Ishikawa (cell line): ENCODE results near the gene SLC39A9.

Experiments
- CEBPB ChIP-seq: IDR thresholded peaks from 2 replicates; pipeline ENCODE4 v1.6.1; 2012
- CREB1 ChIP-seq: IDR thresholded peaks from 2 replicates; pipeline ENCODE4 v1.6.1; 2012; ENCODE audit warnings: low read depth
- EGR1 ChIP-seq: IDR thresholded peaks from 2 replicates; pipeline ENCODE4 v1.6.1; 2012
- EP300 ChIP-seq: IDR thresholded peaks from 2 replicates; pipeline ENCODE4 v1.6.1; 2012; ENCODE audit warnings: borderline replicate concordance
- FOXM1 ChIP-seq: IDR thresholded peaks from 2 replicates; pipeline ENCODE4 v1.6.1; 2012; ENCODE audit warnings: low read depth, borderline replicate concordance
- MAX ChIP-seq: IDR thresholded peaks from 2 replicates; pipeline ENCODE4 v1.6.1; 2012
- NFIC ChIP-seq: IDR thresholded peaks from 2 replicates; pipeline ENCODE4 v1.6.1; 2012
- RAD21 ChIP-seq: IDR thresholded peaks from 2 replicates; pipeline ENCODE4 v1.6.1; 2012; ENCODE audit warnings: low read depth
- REST ChIP-seq: IDR thresholded peaks from 2 replicates; pipeline ENCODE4 v1.6.1; 2012; ENCODE audit warnings: low read depth, mild to moderate bottlenecking
- TAF1 ChIP-seq: IDR thresholded peaks from 2 replicates; pipeline ENCODE4 v1.6.1; 2012; ENCODE audit warnings: low read depth, mild to moderate bottlenecking
- TCF12 ChIP-seq: IDR thresholded peaks from 2 replicates; pipeline ENCODE4 v1.6.1; 2012; ENCODE audit warnings: low read depth
- TEAD4 ChIP-seq: IDR thresholded peaks from 2 replicates; pipeline ENCODE4 v1.6.1; 2012
- USF1 ChIP-seq: IDR thresholded peaks from 2 replicates; pipeline ENCODE4 v1.6.1; 2012
- YY1 ChIP-seq: IDR thresholded peaks from 2 replicates; pipeline ENCODE4 v1.6.1; 2012; ENCODE audit warnings: low read depth
- ZBTB7A ChIP-seq: IDR thresholded peaks from 2 replicates; pipeline ENCODE4 v1.6.1; 2012; ENCODE audit warnings: low read depth

The SLC39A9 gene

GRCh38 chr14:69429643-69430042, 31.2 kb downstream of the SLC39A9 start:
- TF ChIP-seq CEBPB (no peak), EP300 (no peak), TCF12 (no peak), MAX (no peak), USF1 (no peak), YY1 (no peak), CREB1 (no peak), EGR1 (no peak), FOXM1 (no peak), TAF1 (no peak), NFIC (no peak)

- TF ChIP-seq TCF12: no peak
- no peak for TF ChIP-seq TEAD4
These were observed 31.9 kb downstream of the SLC39A9 start for GRCh38 chr14:69430306-69430939.

- no peak for TF ChIP-seq FOXM1
- no peak for TF ChIP-seq MAX
- no peak for TF ChIP-seq TAF1
- no peak for TF ChIP-seq USF1
- TF ChIP-seq CEBPB: no peak
- no peak for TF ChIP-seq NFIC
- TF ChIP-seq YY1: no peak
- no peak for TF ChIP-seq EP300
These were observed 33.9 kb downstream of the SLC39A9 start for GRCh38 chr14:69432364-69432763.

- TF ChIP-seq USF1 (no peak), EP300 (no peak), EGR1 (no peak), RAD21 (no peak), YY1 (no peak), MAX (no peak), REST (no peak), TAF1 (no peak), CEBPB (no peak)
These were observed 41.2 kb downstream of the SLC39A9 start for GRCh38 chr14:69439521-69440270.

GRCh38 chr14:69441948-69442347, 43.5 kb downstream of the SLC39A9 start:
- TF ChIP-seq NFIC: no peak
- TF ChIP-seq EP300: no peak
- no peak for TF ChIP-seq CEBPB
- no peak for TF ChIP-seq TEAD4
- TF ChIP-seq RAD21: no peak
- no peak for TF ChIP-seq REST
- TF ChIP-seq ZBTB7A: no peak
- no peak for TF ChIP-seq YY1
- TF ChIP-seq EGR1: no peak
- no peak for TF ChIP-seq FOXM1
- no peak for TF ChIP-seq USF1
- no peak for TF ChIP-seq CREB1
- no peak for TF ChIP-seq TAF1
- TF ChIP-seq TCF12: no peak
- TF ChIP-seq MAX: no peak
